ENCODE data around the gene UBL4B. TPM values are rescaled to one million over a fixed set of nuclear protein-coding genes. Genes with fewer than 3 reads are reported as not detected.

The UBL4B gene
- total RNA-seq, 1 donor from 2014 or later = not detected

DNA sequence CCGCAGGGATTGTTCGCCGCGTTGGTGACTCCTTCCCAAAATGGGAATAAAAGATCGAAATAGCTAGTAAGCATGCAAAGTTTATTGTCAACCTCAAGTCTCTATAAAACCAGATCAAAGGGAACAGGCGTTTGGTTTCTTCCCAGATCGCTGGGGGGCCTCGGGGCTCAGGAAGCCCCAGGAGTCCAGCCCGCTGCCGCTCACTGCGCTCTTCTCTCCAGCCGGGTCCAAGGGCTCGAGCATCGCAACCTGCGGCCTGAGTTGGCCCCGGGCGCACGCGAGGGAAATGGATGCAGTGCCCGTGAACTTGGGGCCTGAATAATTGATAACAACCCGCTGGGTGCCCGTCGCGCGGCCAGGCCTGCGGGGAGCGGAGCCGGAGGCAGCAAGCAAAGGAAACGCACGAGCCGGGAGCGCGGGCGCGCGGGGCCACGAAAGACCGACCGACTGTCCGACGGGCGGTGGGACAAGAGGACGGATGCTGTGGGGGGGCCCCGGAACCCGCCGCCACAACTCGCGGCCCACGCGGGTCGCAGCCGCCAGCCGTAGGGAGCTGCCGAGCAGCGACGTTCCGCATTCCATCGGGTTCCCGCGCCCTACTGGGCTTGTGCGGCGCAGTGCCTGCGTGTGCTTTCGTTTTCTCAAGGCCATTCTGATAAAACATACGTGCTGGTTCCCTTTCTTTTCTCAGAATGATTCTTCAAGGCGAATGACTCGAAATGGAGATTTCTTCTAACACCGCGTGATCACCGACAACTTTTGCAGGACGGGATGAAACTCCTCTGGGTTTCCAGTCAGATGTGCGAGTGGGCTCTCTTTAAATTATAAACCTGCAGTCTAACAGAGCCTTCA, 27.8 kb upstream of the UBL4B start:
- no peak for DNase-seq (ENCODE audit: low read depth)

DNA sequence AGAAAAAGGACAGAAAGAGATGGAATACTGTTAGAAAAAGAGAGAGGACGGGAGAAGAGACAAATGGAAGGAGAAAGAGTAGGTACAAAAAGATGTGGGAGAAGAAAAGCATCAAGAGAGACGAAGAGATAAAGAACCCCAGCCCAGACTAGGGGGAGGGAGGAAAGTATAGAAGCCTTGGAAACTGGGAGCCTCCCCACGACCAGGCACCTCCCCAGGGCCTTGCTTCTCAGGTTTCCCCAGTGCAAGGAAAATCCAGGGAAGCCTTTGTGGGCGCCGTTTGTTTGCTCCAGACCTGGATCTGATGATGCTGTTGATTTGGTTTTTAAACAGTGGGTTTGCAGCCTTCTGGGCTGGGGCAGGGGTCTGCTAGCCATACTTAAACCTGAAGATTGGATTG, 26.6 kb upstream of the UBL4B start:
- DNase-seq (ENCODE audit: low read depth) = no peak

DNA sequence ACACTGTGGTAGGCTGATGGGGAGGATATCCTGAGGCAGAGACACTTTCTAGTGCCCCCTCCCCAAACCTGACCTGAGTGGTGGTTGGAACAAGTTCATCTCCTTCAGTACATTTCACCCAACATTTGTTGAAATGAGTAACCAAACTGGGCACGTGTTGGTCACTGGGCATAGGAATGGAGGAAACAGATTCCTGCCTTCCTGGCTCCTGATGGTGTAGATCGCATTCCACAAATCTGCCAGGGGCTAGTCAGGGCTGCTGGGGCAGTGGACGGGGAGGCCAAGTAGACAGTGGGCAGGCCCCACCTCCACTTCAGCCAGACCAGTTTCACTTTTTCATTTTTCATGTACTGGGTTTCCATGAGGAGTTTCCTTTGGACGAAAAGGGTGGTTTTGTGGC, 25.3 kb upstream of the UBL4B start:
- peak; percentile 29 for DNase-seq (ENCODE audit: low read depth)

DNA sequence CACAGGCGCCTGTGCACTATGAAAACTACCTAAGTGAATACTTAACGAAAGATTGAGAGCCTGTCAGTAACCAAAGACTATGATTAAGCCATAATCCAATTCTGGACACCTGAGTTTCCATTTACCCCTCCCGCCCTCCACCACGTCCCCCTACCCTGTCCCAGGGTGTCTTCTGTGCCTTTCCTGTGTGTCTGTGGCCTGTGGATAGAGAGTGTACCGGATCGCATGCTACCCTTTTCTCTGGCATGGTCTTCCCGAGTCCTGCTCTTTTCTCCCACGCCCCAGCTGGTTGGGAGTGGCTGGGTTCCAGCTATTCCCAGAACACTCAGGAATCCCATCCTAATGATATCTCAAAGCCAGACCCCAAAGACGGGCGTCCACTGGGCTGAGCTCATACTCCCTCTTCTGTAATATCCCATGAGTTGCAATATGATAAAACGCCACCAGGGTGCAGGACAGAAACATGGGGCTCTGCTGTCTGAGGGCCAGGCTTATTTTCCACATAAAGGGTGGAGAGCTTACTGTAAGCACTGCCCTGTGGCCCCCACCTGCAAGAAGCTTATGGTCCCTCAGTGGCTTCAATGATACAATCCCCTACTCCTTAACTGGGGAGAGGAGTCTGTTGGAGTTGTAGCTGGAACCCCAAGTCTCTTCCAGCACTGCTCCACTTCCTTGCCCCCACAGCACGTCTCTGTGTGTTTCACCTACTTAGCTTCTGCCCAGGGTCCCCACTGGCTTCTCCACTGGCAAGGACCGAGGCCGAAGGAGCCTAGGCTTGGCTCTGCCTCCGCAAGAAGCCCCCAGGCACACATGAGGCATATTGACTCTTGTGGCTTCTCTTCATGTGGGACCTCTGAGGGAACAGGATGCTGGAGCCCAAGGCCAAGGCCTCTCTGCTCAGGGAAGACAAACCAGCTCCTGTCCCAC, 24.2 kb upstream of the UBL4B start:
- peak; percentile 27 for DNase-seq (ENCODE audit: low read depth)

DNA sequence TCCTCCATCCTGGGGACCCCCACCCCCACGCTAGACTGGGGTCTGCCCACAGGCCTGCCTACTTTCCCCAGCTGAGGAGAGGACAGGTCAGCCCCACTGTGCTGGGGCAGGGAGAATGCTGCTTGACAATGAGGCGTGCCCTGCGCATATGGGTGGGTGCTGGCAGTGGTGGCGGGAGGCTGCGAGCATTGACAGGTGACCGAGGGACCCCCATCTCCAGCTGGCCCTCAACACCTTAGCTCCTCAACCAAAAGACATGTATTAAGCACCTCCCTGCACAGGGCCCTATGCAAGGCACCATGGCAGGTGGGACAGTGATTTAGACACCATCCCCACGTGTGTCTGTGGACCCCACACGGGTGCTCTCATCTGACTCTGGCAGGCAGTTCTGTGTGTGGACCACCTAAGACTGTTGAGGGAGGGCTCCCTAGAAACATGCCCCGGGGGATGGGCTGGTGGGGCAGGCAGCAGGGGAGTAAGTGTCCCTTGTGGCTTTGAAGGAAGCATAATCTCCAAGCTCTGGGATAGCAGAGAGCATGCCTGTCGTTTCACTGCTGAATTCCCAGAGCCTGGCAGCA, 23.4 kb upstream of the UBL4B start:
- no peak for DNase-seq (ENCODE audit: low read depth)

DNA sequence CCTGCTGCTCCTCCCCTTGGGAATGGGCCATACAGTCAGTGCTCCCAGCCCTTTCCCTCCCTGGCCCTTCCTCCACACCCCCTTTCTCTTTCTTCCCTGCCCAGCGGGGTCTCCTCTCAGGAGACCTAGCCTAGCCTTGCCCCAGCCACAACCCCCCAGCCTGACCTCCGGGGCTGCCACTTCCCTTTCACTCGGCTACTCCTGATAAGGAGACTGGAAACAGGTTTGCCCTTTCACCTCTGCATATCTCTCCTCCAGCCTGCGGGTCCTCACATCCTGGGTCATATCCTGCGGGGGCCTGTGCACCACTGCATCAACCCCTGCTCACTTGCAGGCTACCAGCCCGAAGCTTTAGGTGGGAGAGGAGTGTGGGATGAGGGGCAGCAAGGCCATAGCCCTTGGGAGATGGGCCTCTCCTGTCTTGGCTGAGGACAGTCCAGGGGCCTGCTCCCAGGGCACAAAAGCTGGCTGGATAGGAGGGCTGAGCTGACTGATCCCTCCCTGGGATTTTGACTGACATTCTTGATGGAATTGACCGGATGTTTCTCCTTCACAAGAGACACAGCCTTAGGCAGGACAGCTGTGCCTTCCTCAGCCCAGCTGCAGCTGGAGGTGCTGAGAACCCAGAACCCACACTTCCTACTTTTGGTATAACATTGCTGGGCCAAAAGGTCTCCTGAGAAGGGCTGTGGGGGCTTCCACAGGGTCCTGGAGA, 22.5 kb upstream of the UBL4B start:
- no peak for DNase-seq (ENCODE audit: low read depth)

DNA sequence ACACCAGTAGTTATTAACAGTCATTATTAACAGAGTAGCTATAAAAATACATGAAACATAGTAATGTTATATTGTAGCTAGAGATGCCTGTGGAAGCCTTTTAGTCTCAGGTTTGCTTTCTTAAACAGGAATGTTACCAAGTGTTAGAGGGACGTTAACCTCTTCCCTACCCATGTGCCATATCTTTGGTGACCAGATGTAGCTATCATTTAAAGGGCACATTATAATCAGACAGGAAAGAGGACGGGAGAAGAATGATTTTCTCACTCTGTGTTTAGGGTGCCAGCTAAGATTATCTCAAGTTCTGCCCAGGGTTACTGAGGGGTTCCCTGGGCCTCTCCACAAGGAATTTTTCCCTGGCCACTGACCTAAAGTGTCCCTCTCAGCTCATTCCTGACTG, 20.9 kb upstream of the UBL4B start:
- DNase-seq (ENCODE audit: low read depth) = no peak

DNA sequence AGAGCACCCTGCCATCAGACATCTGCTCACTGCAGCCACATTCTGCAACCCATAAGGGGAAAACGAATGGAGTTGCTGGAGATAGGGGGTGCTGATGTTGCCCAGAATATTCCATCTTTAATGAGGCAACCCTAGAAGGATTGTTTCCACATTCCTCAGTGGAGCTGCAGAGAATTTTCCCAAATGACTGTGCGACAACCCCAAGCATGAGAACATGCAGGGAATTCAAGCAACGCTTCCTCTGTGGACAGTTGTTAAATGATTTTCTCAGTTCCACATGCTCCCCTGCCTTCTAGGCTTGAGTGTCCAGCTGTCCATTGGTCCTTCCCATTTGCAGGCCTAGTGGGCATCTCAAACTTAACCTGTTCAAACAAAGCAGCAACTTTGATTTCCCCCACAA, 20.5 kb upstream of the UBL4B start:
- no peak for DNase-seq (ENCODE audit: low read depth)

DNA sequence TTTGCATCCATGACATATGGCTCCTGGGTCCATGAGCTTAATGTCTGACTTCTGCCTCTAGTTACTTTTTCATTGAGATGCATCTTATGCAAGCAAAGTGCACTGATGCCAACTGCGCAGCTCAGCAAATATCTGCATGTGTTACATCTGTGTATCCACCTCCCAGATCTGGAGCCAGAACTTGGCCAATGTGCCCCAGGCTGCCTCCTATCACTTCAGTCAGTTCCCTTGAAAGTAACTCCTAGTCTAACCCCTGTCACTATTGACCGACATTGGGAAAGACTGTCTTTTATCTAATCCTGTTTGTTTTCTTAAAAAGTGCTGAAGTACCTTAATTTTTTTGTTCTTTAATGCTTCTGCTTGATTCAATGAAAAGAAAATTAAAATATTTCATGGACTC, 19.3 kb upstream of the UBL4B start:
- DNase-seq (ENCODE audit: low read depth) = no peak

DNA sequence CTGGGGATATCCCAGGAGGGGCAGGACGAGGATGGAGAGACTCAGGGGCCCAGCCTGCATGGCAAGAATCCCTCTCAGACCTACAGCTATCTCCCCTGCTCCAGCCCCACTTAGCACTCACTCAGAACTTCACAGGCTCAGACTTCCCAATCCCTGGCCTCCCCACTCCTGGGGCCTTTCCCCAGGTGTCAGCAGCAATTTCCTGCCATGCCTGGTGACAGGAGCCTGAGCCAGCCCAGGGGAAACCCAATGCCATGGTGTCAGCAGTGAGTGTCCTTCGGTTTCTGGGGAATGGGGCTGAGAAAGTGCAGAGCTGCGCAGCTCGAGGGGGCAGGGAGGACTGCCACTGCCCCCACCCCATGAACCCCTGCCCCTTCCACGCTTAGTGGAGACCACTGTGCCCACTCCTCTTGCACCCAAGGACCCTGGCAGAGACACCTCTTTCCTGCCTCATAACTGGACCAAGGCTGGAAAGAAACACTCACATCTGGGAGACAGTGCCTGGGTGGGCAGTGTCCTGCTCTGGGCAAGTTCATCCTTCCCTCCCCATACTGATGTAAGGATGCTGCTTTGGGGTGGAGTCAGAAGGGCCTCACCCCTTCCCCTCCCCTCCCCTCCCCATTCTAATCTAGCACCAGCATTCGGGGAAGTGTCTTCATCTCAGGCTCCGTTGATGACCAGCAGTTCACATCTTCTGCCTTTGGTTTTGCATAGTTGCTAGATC, 17.1 kb upstream of the UBL4B start:
- DNase-seq (ENCODE audit: low read depth) = no peak

DNA sequence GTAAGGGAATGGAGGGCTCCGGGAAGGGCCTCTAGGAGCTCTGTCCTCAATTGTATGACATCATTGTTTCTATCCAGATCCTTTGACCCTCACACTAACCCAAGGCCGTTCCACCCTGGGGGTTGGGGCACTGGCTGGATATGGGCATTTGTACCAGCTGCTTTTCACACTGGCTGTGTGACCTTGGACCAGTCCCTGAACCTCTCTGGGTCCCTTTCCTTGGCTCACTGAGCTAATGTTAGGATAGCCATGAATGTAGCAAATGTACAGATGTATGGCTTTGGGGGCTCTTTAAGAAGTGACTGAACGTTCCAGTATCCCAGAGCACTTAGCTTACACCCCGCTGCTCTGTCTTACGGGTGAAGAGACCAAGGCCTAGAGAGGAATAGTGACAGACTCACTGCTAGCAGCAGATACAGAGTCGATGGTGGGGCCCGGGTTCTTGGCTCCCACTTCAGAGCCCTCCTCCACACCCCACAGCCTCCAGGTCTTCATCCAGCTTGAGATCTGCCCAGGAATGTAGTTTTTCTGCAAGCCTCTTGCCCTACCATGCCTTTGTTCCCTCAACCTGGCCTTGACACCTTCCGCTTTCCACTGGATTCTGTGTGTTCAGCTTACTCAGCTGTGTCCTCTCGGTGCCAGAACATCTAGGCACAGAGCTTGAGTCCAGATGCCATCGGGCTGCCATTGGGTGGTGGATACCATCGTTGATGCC, 14.6 kb upstream of the UBL4B start:
- no peak for DNase-seq (ENCODE audit: low read depth)

DNA sequence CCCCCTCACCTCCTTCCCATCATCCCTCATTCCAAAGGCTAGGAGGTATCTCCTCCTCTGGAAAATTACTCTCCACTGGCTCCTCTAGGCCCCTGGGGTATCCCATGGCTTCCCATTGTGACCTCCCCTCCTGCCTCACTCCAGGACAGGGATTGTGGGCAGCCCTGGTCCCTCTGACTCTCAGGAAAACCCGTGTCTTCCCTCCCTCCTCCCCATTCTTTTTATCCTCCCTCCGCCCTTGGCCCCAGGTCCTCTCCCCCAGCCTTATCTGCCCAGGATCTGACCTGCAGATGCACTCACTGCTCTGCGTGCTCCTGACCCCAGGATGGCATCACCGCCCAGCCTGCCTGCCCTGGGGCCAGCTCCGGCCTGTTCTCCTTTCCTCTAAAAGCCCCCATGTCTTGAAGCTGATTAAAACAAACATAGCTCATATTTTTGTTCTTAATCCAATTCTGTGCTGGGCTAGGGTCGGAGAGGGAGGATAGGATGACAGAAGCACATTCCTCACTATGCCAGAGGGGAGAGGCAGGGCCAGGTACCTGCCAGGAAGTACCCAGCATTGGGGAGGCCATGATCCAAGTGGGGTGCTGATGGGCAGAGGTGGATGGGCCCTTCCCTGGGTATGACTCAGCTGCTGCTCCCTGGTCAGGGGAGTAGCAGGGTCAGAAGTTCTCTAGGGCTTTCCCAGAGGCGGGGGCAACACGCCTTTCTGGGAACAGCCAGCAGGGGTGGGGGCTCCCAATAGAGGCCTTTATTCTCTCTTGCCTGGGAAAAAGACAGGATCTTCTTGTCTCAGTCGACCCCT, 13.8 kb upstream of the UBL4B start:
- DNase-seq (ENCODE audit: low read depth) = no peak

DNA sequence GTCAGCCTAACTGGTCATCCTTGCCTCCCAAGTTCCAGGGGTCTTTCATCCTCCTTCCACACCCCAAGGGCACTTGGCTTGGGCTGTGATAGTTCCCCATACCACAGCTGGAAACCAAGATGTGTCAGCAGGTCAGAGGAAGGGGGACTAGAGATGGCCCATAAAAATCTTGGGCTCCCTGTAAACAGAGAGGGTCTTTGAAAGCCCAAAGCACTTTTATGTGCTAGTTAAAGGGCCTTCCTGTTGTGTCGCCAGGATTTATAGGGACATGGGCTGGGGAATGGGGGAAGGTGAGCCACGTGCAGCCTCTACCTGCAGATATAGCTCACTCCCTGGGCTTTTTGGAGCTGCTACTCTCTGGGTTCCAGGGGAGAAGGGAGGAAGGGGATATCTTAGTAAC, 11.9 kb upstream of the UBL4B start:
- no peak for DNase-seq (ENCODE audit: low read depth)

DNA sequence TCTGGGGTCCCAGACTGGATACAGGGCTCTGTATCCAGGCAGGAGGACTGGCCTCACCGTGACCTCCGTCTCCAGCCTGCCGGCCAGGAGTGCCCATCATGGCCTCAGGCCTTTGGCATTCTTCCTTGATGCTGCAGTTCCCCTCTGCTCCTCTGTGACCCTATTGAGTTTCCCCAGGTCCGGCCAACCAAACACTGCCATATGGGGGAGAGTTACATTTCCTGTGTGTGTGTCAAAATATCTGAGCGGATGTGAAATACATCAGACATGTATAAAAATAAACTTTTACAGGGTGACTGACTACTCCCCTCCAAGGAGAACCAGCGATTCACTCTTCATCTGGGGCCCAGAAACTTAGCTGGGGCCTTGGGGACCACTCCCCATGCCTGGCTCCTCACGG, 10.2 kb upstream of the UBL4B start:
- DNase-seq (ENCODE audit: low read depth) = no peak

DNA sequence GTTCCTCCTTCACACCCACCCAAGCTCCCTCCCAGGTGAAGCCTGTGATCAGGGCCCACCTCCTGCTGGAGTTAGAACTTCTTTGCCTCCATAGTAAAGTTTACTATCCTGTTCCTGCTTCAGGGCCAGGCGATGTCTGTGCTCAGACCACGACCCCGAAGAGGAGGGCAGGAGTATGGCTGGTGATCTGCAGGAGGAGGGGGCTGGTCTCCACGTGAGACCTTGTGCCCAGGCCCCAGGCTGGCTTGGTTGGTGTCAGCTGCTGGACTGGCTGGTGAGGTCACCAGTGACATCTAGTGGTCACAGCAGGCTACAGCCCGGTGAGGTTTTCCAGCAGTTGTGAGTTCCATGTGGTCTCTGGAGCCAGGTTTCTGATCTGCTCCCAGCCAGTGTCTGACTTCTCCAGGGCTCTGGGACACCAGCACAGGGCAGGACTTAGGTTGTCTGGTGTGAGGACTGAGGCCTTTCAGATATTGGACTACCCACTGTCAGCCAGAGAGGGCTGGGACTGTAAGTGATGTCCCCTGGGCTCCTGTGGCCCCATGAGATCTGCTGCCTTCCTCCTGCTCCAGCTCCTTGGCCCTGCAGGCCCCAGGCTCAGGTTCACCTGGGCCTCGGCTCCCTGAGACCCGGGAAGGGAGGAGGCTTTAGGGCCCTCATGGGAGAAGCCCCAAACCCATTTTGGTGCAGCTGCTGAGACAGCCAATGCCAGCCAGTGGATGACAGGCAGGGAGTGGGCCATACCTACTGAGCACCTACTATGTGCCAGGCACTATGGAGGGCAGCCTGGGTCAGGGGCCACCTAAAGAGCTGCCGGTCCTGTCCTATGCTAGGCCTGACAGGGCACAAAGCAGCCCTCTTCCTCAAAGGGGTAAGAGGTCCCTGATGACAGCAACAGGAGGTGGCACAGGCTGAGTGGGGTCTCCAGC, 6.0 kb upstream of the UBL4B start:
- DNase-seq (ENCODE audit: low read depth) = peak; percentile 55

DNA sequence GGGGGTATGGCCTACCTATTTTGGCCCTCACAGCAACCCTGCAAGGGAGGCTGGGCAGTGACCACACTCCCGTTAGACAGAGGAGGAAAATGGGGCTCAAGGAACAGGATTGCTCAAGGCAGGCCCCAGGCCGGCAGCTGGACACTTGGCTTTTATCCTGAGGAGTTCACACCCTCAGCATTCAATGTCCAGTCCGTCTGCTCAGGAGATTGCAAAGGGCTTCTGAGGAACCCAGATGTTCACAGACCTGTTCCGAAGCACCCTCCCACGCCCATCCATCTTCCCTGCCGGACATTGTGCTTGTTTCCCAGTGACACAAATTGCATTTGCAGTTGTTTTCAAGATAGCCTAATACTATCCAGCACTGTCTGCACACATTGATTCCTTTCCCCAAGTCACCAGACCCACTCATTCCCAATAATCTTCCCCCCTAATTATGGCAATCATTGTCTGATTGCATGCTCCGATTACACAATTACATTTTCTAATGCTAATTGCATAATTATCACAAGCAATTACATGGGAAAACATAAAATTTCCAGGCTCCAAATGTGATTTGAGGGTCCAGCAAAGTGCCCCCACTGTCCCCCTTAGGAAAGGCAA, 4.3 kb upstream of the UBL4B start:
- no peak for DNase-seq (ENCODE audit: low read depth)

DNA sequence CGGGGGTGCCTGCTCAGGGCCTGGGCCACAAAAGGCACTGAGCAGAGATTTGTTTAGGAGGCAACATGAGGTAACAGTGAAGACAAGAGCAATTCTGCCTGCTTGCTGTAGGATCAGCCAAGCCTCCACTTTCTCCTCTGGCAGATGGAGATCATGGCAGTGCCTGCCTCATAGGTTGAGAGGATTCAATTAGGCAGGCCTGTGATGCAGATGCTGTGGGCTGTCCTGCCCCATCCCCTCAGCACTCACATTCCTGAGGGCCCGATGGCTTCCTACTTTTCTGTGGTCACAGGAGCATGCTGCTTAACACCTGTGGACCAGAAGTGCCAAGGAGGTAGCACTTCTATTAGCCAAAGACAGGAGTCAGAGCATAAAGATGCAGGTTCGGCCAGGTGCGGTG, 1.2 kb upstream of the UBL4B start:
- no peak for DNase-seq (ENCODE audit: low read depth)

DNA sequence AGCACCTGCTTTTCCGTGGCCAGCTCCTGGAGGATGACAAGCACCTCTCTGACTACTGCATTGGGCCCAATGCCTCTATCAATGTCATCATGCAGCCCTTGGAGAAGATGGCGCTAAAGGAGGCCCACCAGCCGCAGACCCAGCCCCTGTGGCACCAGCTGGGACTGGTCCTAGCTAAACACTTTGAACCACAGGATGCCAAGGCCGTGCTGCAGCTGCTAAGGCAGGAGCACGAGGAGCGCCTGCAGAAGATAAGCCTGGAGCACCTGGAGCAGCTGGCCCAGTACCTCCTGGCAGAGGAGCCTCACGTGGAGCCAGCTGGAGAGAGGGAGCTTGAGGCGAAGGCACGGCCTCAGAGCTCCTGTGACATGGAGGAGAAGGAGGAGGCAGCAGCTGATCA, 413 bp downstream of the UBL4B start:
- no peak for DNase-seq (ENCODE audit: low read depth)

All from renal cortical epithelial cell (primary cell).